H1 (cell line): ENCODE measurements around the gene KCNQ1. TPM values are rescaled to one million over a fixed set of nuclear protein-coding genes. Genes with fewer than 3 reads are reported as not detected.

ENCODE experiments used
- CEBPB ChIP-seq: IDR thresholded peaks from 2 replicates; pipeline ENCODE4 v1.6.1; 2012; ENCODE audit warnings: low read depth, low read length
- CHD2 ChIP-seq: IDR thresholded peaks from 2 replicates; pipeline ENCODE4 v1.6.1; 2012; ENCODE audit warnings: low read length, improper control_type of control experiment
- HDAC2 ChIP-seq, 2 experiments: fragments of 300-600 bp in 1 of 2; sonication (generic) in 1 of 2; IDR thresholded peaks; 2 replicates each; pipeline ENCODE4 v1.6.1; 2011 to 2012; ENCODE audit warnings: low read depth in 2 of 2, low read length in 2 of 2, mild to moderate bottlenecking in 2 of 2, moderate library complexity in 2 of 2, borderline replicate concordance in 1 of 2, inconsistent platforms in 1 of 2
- POLR2A ChIP-seq, 2 experiments: IDR thresholded peaks; 1 replicate in 1 of 2; 2 replicates in 1 of 2; pipeline ENCODE4 v1.6.1; 2011; ENCODE audit warnings: low read depth in 2 of 2, low read length in 2 of 2, mild to moderate bottlenecking in 2 of 2; ENCODE audit errors: control extremely low read depth in 1 of 2
- SRF ChIP-seq: IDR thresholded peaks from 2 replicates; pipeline ENCODE4 v1.6.1; 2011; ENCODE audit warnings: mild to moderate bottlenecking, low read depth, low read length, moderate library complexity
- TBP ChIP-seq: IDR thresholded peaks from 2 replicates; pipeline ENCODE4 v1.6.1; 2011; ENCODE audit warnings: low read depth, low read length, improper control_type of control experiment
- polyA plus RNA-seq, 7 experiments: library from polyadenylated mRNA; depleted of rRNA in 3 of 7; stranded (reverse) in 5 of 7; unstranded in 2 of 7; fragments of >200 nt in 5 of 7; fragments of 200-250 nt in 2 of 7; gene quantifications; 1 replicate in 5 of 7; 2 replicates in 1 of 7; 4 replicates in 1 of 7; pipeline versions ENCODE4 v1.2.1 to v1.2.3, GENCODE V29; 2011 to 2013; ENCODE audit warnings: missing spikeins in 2 of 7, mixed read lengths in 2 of 7
- total RNA-seq: library from RNA; stranded (reverse); fragmentation: NEBNext Ultra II Directional; extraction: Animal tissue kit (Norgen Biotek cat#: 25700); gene quantifications from 2 replicates; pipeline ENCODE4 v1.2.1, GENCODE V29; 2021
- TF ChIP-seq, protein P1 (sequence below): IDR thresholded peaks from 2 replicates; pipeline ENCODE4 v1.6.1; 2012; ENCODE audit warnings: inconsistent platforms
- TF ChIP-seq, protein P2 (sequence below): IDR thresholded peaks from 2 replicates; pipeline ENCODE4 v1.6.1; 2011; ENCODE audit warnings: low read depth, mild to moderate bottlenecking, low read length; ENCODE audit not compliant: insufficient read depth

Gene KCNQ1
- total and polyA plus RNA-seq, 2 of the 8 experiments (the other 6 are each of a cell fraction or from before 2014, with no cell fraction given), result 1.9 to 2.0 TPM

DNA sequence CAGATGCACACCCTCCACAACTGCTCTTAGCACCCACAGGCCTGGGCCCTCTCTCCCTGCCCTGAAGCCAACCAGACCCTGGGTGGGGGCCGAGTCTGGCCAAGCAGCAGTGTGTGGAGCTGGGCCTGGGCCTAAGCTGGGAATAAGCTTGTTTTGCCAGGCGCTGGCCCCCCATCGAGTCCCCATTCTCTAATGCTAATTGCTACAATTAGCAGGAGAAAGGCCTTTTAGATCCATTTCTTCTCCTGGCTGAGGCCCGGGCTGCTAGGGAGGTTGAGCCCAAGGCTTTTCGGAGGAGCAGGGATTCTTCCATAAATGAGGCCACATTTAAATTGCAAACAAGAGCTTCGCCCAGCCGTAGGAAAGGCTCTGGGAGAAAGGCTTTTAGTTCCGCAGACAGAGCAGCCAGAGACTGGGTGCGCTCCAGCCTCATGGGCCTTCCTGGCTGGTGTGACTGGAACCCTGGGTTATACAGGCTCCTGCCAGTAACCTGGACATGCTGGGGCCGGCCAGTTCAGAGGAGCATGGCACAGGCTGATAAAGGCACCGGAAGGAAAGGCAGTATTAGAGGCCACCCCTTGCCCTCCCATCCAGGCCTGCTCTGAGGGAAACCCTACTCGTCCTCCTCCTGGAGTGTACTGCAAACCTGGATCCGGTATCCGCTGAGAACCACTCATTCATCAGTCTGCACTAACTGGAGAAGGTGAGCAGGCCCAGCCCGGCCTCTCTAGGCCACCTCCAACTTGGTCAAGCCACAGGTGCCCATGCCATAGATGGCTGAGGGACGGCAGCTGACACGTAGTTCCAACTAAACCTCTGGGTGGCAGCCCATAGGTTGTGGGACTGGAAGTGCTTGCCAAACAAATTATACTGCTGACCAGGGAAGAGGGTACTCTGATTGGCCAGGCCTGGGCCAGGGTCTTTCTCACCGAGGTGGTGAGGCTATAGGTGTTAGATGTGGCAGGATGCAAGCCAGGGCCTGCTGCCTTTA is 248.8 kb downstream of the KCNQ1 start (continued):
- peak; percentile 80 for TF ChIP-seq TBP
- TF ChIP-seq SRF, result no peak
- TF ChIP-seq CEBPB, result no peak
- TF ChIP-seq, protein P1, sequence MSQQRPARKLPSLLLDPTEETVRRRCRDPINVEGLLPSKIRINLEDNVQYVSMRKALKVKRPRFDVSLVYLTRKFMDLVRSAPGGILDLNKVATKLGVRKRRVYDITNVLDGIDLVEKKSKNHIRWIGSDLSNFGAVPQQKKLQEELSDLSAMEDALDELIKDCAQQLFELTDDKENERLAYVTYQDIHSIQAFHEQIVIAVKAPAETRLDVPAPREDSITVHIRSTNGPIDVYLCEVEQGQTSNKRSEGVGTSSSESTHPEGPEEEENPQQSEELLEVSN, result 0 out of 2 replicates have a peak, but pooled peaks have one; percentile 51
- TF ChIP-seq CHD2, result no peak
- no peak for TF ChIP-seq HDAC2 (IDR thresholded peaks at IDR 0.05; ENCODE audit: borderline replicate concordance in 1 of 2, low read depth in 2 of 2, low read length in 2 of 2)
- TF ChIP-seq, protein P2, sequence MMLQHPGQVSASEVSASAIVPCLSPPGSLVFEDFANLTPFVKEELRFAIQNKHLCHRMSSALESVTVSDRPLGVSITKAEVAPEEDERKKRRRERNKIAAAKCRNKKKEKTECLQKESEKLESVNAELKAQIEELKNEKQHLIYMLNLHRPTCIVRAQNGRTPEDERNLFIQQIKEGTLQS, result no peak
- peak in 1 of 2 experiments; percentile 57; a peak in 1 of 3 replicates for TF ChIP-seq POLR2A (IDR thresholded peaks at IDR 0.05; ENCODE audit: control extremely low read depth in 1 of 2, low read depth in 2 of 2, low read length in 2 of 2)
- TF ChIP-seq, all 59 proteins: peak for 21
